Breast epithelium (tissue), 4 donors: ENCODE data around the gene RAC2. TPM values are rescaled to one million over a fixed set of nuclear protein-coding genes. Genes with fewer than 3 reads are reported as not detected.
A peak's percentile ranks its signal among the peaks of the same experiment; 100 is the strongest.

Source experiments
- DNase-seq, 2 donors: peaks; one replicate each; pipeline ENCODE4 v3.0.0-alpha.2; 2019; ENCODE audit warnings: low spot score in 2 of 2
- H3K27ac ChIP-seq, 2 donors: fragments of 200-600 bp; sonication (generic) in 1 of 2; one replicate each; pipeline ENCODE4 v1.5.1; 2016 to 2019; ENCODE audit warnings: mild to moderate bottlenecking in 1 of 2
- H3K27me3 ChIP-seq, 2 donors: fragments of 200-600 bp; sonication (generic) in 1 of 2; one replicate each; pipeline versions ENCODE4 v1.5.1 to v1.6.0; 2017 to 2019; ENCODE audit warnings: control low read depth in 1 of 2, mild to moderate bottlenecking in 1 of 2
- H3K36me3 ChIP-seq: fragments of 200-600 bp; one replicate; pipeline ENCODE4 v1.5.1; 2019
- H3K4me1 ChIP-seq, 2 donors: fragments of 200-600 bp; sonication (generic); one replicate each; pipeline ENCODE4 v1.5.1; 2016 to 2019; ENCODE audit warnings: control low read depth in 1 of 2
- H3K4me3 ChIP-seq, 3 donors: fragments of 200-600 bp; sonication (generic); 1 replicate in 2 of 3; 2 replicates in 1 of 3; pipeline ENCODE4 v1.5.1; 2016 to 2019; ENCODE audit warnings: mild to moderate bottlenecking in 3 of 3, moderate library complexity in 2 of 3
- H3K9me3 ChIP-seq, 2 donors: fragments of 200-600 bp; sonication (generic) in 1 of 2; one replicate each; pipeline ENCODE4 v1.5.1; 2016 to 2019; ENCODE audit warnings: control low read depth in 1 of 2
- POLR2A ChIP-seq: fragments of 450-650 bp; IDR thresholded peaks from one replicate; pipeline ENCODE4 v1.6.1; 2016; ENCODE audit warnings: antibody characterized with exemption, mild to moderate bottlenecking, moderate library complexity
- POLR2AphosphoS5 ChIP-seq, 3 donors: sonication (generic); formaldehyde crosslinking; IDR thresholded peaks; one replicate each; pipeline ENCODE4 v1.6.1; 2017; ENCODE audit warnings: antibody characterized with exemption in 3 of 3
- intact Hi-C: fragments of 100-400 bp; cut with DNase I; formaldehyde crosslinking; loops from one replicate; pipeline ENCODE4 v1.15.1; 2023; ENCODE audit warnings: low total_unique reads
- total RNA-seq, 3 donors: library from RNA; depleted of rRNA; stranded (reverse); fragments of >200 nt; gene quantifications; one replicate each; pipeline ENCODE4 v1.1.0, GENCODE V29; 2016
- TF ChIP-seq, protein P1 (sequence below), 3 donors: fragments of 450-650 bp; IDR thresholded peaks; one replicate each; pipeline ENCODE4 v1.5.1; 2016 to 2017; ENCODE audit warnings: antibody characterized with exemption in 3 of 3, mild to moderate bottlenecking in 3 of 3, moderate library complexity in 3 of 3

RAC2 gene
- total RNA-seq, 3 donors from 2014 or later, result 10.5 to 12.0 (median 11.5) TPM

DNA sequence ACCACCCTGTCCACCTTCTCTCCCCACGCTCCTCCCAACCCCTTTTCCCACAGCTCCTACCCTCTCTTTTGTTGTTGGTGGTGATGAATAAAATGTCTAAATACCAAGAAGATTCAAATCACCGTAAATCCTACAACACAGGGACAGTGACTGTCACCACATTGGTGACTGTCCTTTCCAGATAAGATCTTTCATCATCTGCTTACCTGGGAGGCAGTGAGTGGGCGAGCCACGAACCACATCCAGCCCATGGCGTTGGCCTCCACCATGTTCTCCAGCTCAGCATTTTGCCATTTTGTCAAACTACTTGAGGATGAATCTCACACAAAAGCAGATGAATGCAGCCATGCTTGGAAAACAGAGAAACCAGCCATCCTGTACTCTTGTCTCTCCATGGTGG is 31.6 kb upstream of the RAC2 start:
- Histone ChIP-seq H3K4me1 (no peaks in the 10 kb centered on the region), H3K27me3 (no peaks in the 10 kb centered on the region), H3K9me3 (no peaks in the 10 kb centered on the region), H3K27ac (no peak overlapping the region), H3K36me3 (no peaks in the 10 kb centered on the region), H3K4me3 (no peak overlapping the region)
- no peak for DNase-seq
- TF ChIP-seq POLR2A (no peak), POLR2AphosphoS5 (IDR thresholded peaks at IDR 0.05) (no peak)
- TF ChIP-seq, protein P1, sequence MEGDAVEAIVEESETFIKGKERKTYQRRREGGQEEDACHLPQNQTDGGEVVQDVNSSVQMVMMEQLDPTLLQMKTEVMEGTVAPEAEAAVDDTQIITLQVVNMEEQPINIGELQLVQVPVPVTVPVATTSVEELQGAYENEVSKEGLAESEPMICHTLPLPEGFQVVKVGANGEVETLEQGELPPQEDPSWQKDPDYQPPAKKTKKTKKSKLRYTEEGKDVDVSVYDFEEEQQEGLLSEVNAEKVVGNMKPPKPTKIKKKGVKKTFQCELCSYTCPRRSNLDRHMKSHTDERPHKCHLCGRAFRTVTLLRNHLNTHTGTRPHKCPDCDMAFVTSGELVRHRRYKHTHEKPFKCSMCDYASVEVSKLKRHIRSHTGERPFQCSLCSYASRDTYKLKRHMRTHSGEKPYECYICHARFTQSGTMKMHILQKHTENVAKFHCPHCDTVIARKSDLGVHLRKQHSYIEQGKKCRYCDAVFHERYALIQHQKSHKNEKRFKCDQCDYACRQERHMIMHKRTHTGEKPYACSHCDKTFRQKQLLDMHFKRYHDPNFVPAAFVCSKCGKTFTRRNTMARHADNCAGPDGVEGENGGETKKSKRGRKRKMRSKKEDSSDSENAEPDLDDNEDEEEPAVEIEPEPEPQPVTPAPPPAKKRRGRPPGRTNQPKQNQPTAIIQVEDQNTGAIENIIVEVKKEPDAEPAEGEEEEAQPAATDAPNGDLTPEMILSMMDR (IDR thresholded peaks at IDR 0.05), result no peak
- intact Hi-C loops, result no loop called here

DNA sequence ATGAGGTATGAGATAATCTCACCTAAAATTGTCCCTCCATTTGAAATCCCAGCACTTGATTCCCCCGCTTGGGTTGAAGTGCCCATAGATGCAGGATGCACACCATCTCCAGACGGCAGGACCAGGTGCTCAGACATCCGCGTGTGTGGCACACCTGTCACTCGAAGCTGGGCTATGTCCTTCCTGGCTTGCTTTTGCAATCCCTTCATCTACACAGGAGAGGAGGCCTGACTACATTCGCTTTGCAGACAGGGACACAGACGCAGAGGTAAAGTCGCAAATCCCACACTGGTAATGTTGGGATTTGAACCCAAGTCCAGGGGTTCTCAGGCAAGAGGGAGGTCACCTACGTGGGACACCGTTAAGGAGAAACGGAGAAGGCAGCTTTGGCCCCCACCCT is 31.1 kb upstream of the RAC2 start:
- DNase-seq, result no peak
- Histone ChIP-seq H3K27ac (no peak overlapping the region), H3K36me3 (no peaks in the 10 kb centered on the region), H3K27me3 (no peaks in the 10 kb centered on the region), H3K4me1 (no peaks in the 10 kb centered on the region), H3K4me3 (no peak overlapping the region), H3K9me3 (no peaks in the 10 kb centered on the region)
- TF ChIP-seq POLR2AphosphoS5 (IDR thresholded peaks at IDR 0.05) (no peak), POLR2A (no peak)
- TF ChIP-seq, protein P1 (IDR thresholded peaks at IDR 0.05), result no peak
- intact Hi-C loops, result no loop called here

DNA sequence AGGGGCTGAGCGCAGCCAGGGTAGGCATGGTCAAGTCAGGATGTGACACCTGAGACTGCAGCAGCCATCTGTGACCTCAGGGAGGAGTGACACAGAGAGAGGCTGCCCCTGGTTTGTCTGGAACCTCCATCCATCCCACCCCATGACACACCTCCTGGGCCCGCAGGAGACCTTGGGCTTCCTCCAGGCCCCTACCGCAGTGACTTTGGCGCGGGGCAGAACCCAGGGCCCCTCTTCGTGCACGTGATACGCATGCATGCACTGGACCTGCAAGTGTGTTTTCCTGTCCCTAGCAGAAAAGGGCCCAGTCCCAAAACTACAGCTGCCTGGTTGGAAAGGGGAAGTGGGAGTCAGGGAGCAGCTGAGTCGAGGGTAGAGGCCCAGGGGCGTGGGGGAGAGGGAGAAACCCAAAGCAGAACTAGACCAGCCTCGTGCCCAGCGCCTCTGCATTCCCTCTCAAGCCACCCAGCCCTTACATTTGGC is 30.4 kb upstream of the RAC2 start:
- TF ChIP-seq, protein P1 (IDR thresholded peaks at IDR 0.05), result no peak
- no peak for TF ChIP-seq POLR2AphosphoS5 (IDR thresholded peaks at IDR 0.05)
- peak overlapping the region in 1 of 2 donors; percentile 25 for H3K27ac ChIP-seq
- no peak overlapping the region for H3K4me3 ChIP-seq
- no peak for DNase-seq
- no peaks in the 10 kb centered on the region for H3K4me1 ChIP-seq
- H3K27me3 ChIP-seq, result no peaks in the 10 kb centered on the region
- no peaks in the 10 kb centered on the region for H3K36me3 ChIP-seq
- intact Hi-C loops, result no loop called here
- no peaks in the 10 kb centered on the region for H3K9me3 ChIP-seq

DNA sequence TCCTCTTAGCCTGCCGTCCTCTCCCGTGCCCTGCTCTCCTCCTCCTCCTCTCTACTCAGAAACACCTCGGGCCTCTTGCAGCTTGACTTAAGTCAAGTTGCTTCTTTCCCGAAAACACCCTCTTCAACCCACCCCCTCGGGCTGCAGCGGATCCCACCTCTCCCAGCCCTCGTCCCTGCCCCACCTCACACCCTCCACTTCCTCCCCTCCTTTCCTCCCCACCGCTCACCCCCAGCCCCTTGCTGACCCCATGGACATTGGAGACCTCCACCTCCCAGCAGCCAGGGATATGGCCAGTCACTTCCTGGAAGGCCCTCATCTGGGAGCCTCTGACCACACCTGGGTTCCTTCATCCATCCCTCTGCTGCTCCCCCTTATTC is 29.8 kb upstream of the RAC2 start:
- Histone ChIP-seq H3K4me1 (no peaks in the 10 kb centered on the region), H3K36me3 (no peaks in the 10 kb centered on the region), H3K9me3 (no peaks in the 10 kb centered on the region), H3K27ac (peak overlapping the region in 1 of 2 donors; percentile 25), H3K27me3 (no peaks in the 10 kb centered on the region), H3K4me3 (no peak overlapping the region)
- no peak for TF ChIP-seq POLR2A
- no peak for TF ChIP-seq POLR2AphosphoS5 (IDR thresholded peaks at IDR 0.05)
- TF ChIP-seq, protein P1 (IDR thresholded peaks at IDR 0.05), result no peak
- no peak for DNase-seq
- intact Hi-C loops, result no loop called here

DNA sequence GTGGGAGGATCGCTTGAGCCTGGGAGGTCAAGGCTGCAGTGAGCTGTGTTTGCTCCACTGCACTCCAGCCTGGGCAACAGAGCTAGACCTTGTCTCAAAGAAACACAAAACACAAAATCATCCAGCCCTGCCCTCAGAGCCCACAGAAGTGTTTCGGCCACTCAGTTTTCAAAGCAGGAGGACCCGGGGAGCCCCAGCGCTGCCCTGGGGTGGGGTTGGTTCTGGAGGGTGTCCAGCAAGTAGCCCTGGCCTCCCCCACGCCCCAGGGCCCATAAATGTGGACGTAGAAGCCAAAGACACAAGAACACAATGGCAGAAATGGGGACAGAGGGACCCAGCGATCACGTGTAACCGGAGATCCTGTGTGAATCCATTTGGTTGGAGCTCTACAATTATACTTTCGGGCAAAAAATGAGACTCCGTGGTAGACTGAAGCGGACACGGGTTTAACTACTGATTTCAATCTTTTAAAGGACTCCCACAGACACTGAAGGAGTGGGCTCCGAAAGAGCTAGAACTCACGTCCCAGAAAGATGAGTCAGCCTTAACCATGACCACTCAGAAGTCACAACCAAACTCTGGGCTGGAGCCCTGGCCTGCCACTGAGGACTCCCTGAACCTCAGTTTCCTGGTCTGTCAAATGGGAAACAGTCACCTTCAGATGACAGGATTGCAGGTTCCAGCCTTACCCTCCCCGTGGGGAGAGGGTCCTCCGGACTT is 29.2 kb upstream of the RAC2 start:
- TF ChIP-seq POLR2A, result no peak
- no peak for TF ChIP-seq POLR2AphosphoS5 (IDR thresholded peaks at IDR 0.05)
- TF ChIP-seq, protein P1 (IDR thresholded peaks at IDR 0.05), result no peak
- no peak for DNase-seq

More for the DNA sequence above, 29.2 kb upstream of the RAC2 start:
- peak overlapping the region in 1 of 2 donors; percentile 52 for H3K27ac ChIP-seq
- no peaks in the 10 kb centered on the region for H3K4me1 ChIP-seq
- intact Hi-C loops, result no loop called here
- no peak overlapping the region for H3K4me3 ChIP-seq
- no peaks in the 10 kb centered on the region for H3K36me3 ChIP-seq
- no peaks in the 10 kb centered on the region for H3K27me3 ChIP-seq
- no peaks in the 10 kb centered on the region for H3K9me3 ChIP-seq
